Activated naive CD8-positive, alpha-beta T cell (primary cell): Measurements from ENCODE around the gene PISD.

Experiments
- H3K27ac Mint-ChIP-seq: one replicate; pipeline ENCODE4 v1.8.0; 2021; ENCODE audit warnings: mixed read lengths
- H3K27me3 Mint-ChIP-seq: one replicate; pipeline ENCODE4 v1.8.0; 2021; ENCODE audit warnings: mixed read lengths
- H3K36me3 Mint-ChIP-seq: one replicate; pipeline ENCODE4 v1.8.0; 2021; ENCODE audit warnings: mixed read lengths
- H3K4me1 Mint-ChIP-seq: one replicate; pipeline ENCODE4 v1.8.0; 2021; ENCODE audit warnings: low read depth, mixed read lengths
- H3K4me3 Mint-ChIP-seq: one replicate; pipeline ENCODE4 v1.8.0; 2021; ENCODE audit warnings: mild to moderate bottlenecking, mixed read lengths
- H3K9me3 Mint-ChIP-seq: one replicate; pipeline ENCODE4 v1.8.0; 2021; ENCODE audit warnings: low read depth, mixed read lengths

The PISD gene

DNA sequence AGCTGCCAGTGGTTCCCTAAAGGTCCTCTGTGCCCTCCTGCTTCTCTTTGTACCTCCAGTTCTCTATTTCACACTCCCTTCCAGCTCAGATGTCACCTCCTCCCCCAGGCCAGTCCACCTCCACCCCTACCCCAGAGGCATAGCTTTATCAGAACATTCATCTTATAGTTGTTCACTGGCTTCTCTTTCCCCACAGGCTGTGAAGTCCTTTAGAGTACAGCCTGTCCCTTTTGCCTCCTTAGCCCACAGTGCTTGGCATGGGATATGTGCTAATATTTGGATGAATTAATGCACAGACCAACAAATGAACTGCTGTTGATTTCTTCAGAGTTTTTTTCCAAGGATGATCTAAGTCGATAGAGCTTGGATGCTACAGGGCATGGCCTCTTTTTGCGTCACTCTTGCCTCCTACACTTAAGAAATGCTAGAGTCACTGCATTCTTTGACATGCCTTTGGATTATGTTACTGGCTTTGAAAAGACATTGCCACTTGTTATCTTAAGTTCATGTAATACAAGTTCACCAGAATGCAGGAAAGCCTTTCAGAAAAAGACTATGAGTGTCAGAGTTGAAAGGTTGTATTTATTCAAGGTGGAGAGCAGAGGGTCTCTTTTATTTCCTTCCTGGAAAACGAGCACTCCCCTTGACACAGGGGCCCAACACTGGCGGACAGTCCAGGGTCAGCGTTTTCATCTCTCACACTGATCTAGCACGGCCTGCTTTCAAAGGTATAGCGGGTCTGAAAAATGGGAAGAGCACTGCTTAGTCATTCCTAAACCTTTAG lies 75.7 kb downstream of the PISD start:
- Mint-ChIP-seq H3K27me3 (no peaks in the 10 kb centered on the region), H3K36me3 (peaks cover 18% of the 10 kb centered on the region), H3K9me3 (no peaks in the 10 kb centered on the region), H3K27ac (peak overlapping the region; percentile 76), H3K4me3 (peak overlapping the region; percentile 32), H3K4me1 (peaks cover 38% of the 10 kb centered on the region)

DNA sequence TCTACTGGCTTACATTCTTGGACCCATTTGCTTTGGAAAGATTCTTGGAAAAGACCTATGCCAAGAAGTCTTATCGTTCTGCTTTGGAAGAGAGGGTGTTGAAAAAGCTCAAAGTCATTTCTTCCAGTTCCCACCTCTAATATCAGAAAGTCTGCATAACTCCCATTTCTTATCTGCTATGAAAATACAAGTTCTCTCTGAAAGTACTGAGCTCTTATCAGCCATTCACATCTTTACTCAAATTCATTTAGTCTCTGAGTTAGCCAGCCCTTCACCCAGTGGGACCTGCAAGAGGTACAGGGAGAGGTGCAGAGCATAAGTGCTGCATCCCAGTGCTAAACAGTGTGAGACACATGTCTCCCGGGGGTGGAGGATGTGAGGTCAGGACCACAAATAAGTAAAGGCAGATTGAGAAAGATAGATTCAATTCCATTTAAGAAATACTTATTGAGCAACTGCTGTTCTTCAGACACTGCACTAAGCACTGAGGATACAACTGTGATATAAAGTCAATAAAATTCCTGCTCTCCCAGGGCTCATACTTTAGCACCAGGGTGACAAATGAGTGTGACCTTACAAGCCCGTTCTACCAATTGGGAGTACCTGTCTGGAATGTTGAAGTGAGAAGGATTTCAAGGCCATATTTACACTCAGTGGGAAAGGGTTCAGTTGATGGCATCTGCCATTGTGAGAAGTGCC lies 76.7 kb downstream of the PISD start:
- H3K27me3 Mint-ChIP-seq: no peaks in the 10 kb centered on the region
- no peaks in the 10 kb centered on the region for H3K9me3 Mint-ChIP-seq
- H3K4me3 Mint-ChIP-seq: peak overlapping the region; percentile 58
- peaks cover 38% of the 10 kb centered on the region for H3K4me1 Mint-ChIP-seq
- peak overlapping the region; percentile 76 for H3K27ac Mint-ChIP-seq
- peaks cover 18% of the 10 kb centered on the region for H3K36me3 Mint-ChIP-seq

DNA sequence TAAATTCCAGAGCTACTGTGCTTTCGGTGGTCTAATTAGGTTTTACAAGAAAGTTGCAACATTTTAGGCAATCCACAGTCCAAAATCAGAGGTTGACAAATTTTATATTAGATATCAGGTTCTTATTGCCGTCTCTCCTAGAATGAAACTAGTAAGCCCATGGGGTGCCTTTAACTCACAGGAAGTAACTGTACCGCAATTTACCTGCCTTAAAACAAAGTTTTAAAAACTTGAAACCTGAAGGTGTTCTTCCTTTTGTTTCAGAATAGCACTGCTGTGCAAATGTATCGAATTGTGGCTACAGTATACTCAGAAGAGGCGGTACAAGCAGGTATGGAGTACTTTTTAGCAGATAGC lies 77.2 kb downstream of the PISD start:
- Mint-ChIP-seq H3K27me3 (no peaks in the 10 kb centered on the region), H3K27ac (no peak overlapping the region), H3K36me3 (peaks cover 18% of the 10 kb centered on the region), H3K4me3 (no peak overlapping the region), H3K9me3 (no peaks in the 10 kb centered on the region), H3K4me1 (peaks cover 38% of the 10 kb centered on the region)

DNA sequence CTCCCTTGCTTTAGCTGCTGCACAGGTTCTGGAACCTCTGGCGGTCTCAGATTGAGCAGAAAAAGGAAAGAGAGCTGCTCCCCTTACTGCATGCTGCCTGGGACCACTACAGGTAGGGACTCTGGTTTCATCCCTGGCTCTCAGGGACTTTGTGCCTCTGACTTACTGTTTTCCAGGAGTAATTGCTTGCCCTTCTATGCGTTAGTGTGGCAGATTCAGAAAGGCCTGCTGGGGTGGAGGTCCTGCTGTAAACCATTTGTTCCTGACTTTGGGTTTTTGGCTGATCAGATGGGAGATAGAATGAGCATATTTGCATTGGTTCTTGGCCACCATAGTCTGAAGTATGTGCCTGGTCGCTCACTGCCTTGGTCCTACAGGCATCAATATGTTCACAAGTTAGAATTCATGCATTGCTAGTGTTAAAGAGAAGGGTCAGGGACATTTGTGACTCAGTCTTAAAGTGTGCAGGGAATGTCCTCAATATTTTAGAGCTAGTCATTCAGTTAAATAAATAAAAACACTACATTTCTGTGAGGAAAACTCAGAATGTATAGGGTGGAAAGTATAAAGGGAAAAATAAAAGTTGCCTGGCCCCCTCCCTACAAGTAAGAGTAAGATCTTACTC lies 78.0 kb downstream of the PISD start:
- Mint-ChIP-seq H3K9me3 (no peaks in the 10 kb centered on the region), H3K4me1 (peaks cover 38% of the 10 kb centered on the region), H3K27ac (no peak overlapping the region), H3K36me3 (peaks cover 17% of the 10 kb centered on the region), H3K4me3 (no peak overlapping the region), H3K27me3 (no peaks in the 10 kb centered on the region)

DNA sequence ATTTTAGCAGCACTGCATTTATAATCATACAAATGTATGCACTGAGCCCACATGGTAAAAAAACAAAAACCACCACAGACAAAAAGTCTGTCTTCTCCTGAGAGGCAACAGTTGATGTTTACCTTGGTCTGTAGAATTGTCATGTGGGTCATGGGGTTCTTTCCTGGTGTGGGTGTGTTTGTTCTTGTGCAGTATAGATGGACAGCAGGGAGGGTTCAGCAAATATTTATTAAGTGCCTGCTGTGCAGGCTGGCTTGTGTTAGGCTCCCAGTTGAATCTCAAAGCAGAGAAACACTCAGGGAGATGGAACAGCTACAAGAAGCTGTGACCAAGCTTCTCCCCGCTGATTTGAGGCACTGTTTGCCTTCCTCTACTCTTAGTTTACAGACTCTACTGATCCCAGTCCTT lies 82.2 kb downstream of the PISD start:
- Mint-ChIP-seq H3K27me3 (no peaks in the 10 kb centered on the region), H3K36me3 (peaks cover 12% of the 10 kb centered on the region), H3K4me3 (no peak overlapping the region), H3K27ac (peak overlapping the region; percentile 68), H3K4me1 (peaks cover 25% of the 10 kb centered on the region), H3K9me3 (no peaks in the 10 kb centered on the region)

DNA sequence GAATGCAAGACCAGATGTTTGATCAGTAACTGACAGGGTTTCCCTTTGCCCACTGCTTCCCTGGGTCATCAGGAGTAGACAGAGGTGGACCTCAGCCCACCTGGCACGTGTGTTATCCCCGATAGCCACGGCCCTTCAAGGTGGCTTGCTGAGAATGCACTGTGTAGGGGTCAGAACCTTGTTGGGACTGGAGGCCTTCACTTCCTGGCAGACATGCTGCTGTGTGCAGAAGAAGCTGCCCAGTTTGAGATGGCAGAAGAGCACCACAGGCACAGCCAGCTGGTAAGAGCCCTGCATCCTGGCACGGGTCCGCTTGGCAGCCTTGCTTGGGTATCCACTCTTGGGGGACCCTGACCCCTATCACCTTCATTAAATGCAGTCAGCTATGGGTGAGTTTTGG lies 83.8 kb downstream of the PISD start:
- Mint-ChIP-seq H3K4me3 (no peak overlapping the region), H3K36me3 (peaks cover 7% of the 10 kb centered on the region), H3K27ac (no peak overlapping the region), H3K9me3 (no peaks in the 10 kb centered on the region), H3K4me1 (peaks cover 11% of the 10 kb centered on the region), H3K27me3 (no peaks in the 10 kb centered on the region)

DNA sequence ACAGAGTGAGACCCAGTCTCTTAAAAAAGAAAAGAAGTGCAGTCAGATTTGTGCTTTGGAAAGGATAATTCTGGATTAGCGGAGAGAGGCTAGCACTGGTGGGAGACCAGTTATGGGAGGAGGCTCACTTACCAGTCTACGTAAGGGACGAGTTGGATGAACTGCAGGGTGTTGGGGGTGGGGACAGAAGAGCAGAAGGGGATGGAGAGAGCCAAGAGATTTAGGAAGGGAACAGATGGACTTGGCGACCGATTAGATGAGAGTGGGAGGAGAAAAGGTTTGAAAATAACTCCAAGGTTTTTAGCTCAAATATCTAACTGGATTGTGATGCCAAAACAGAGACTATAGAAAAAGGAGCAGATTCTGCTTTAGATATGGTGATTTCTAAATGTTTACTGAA lies 84.3 kb downstream of the PISD start:
- no peaks in the 10 kb centered on the region for H3K9me3 Mint-ChIP-seq
- peaks cover 11% of the 10 kb centered on the region for H3K4me1 Mint-ChIP-seq
- peak overlapping the region; percentile 61 for H3K27ac Mint-ChIP-seq
- H3K27me3 Mint-ChIP-seq: no peaks in the 10 kb centered on the region
- peaks cover 7% of the 10 kb centered on the region for H3K36me3 Mint-ChIP-seq
- no peak overlapping the region for H3K4me3 Mint-ChIP-seq

DNA sequence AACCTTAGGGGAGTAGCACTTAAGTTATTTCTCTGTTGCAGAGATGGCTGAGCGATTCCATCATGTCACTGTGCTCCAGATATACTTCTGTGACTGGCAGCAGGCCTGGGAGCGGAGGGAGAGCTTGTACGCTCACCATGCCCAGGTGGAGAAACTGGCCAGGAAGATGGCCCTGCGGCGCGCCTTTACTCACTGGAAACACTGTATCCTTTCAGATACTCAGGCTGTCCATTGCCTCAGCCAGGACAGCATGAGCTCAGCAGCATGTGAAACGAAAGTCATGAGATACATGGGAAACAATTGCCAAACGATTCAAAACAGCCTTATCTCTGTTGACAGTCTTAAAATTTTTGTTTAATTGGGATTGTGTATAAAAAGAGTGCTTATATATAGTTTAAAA lies 86.8 kb downstream of the PISD start:
- Mint-ChIP-seq H3K4me3 (no peak overlapping the region), H3K9me3 (no peaks in the 10 kb centered on the region), H3K27ac (no peak overlapping the region), H3K4me1 (peaks cover 2% of the 10 kb centered on the region), H3K36me3 (peaks cover 14% of the 10 kb centered on the region), H3K27me3 (no peaks in the 10 kb centered on the region)

DNA sequence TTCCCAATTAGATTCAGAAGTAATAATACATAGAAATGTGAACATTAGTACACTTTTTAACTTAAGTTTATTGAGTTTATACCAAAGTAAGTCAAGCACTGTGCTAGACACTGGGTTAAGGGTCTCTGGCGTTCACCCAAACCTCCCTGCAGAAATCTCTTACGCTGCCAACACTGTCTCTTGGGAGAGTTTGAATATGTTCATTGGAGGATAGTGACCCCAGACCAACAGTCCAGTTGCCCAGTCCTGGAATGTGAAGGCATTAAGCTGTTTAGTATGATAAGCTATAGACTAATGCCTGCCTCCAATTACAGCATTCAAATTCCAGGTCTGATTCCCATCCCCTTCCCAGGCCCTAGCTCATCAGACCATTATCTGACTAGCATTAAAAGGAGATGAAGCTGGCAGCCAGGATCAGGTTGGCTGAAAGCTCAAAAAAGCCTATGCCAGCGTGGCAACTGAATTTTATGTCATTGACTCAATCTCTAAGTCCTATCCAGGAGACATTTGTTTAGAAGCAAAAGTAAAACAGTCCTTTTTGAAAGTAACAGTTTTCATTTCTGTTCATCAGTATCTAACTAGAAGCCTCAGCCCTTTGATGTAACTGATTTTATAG lies 87.9 kb downstream of the PISD start:
- Mint-ChIP-seq H3K4me1 (peaks cover 4% of the 10 kb centered on the region), H3K9me3 (no peaks in the 10 kb centered on the region), H3K36me3 (peaks cover 16% of the 10 kb centered on the region)

DNA sequence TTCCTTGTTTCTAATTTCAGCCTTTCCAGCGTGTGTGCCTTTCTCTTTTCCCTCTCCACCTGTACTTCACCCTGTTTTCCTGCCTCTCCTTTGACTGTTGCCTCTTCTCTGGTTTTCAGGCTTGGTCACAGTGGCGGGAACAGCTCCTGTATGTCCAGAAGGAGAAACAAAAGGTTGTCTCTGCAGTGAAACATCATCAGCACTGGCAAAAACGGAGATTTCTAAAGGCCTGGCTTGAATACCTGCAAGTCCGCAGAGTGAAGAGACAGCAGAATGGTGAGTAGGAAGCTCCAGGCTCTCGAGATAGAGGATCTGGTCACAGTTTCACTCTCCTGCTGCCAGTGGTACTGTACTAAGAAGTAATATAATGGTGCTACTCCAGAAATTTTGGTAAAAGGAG lies 89.1 kb downstream of the PISD start:
- no peaks in the 10 kb centered on the region for H3K27me3 Mint-ChIP-seq
- no peaks in the 10 kb centered on the region for H3K9me3 Mint-ChIP-seq
- no peak overlapping the region for H3K27ac Mint-ChIP-seq

More for the DNA sequence above, 87.9 kb downstream of the PISD start:
- H3K4me3 Mint-ChIP-seq: no peak overlapping the region
- no peaks in the 10 kb centered on the region for H3K27me3 Mint-ChIP-seq
- H3K27ac Mint-ChIP-seq: no peak overlapping the region

DNA sequence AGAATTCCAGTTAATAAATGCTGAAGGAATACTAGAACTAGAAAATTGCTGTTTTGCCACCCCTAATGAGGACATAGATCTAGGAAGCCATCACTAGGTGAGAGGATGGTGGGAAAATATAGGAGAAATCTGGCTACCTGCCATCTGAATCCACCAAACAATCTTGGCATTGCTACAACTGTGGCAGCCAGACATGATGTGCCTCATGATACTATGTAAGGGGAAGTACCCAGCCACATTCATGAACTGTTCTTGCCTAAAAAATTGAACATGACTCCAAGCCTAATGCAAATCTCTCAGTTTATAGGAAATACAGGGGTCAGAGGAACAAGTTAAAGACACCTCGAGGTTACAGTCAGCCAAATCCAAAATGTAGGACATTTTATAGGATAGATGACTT lies 92.9 kb downstream of the PISD start:
- peaks cover 13% of the 10 kb centered on the region for H3K36me3 Mint-ChIP-seq
- no peaks in the 10 kb centered on the region for H3K27me3 Mint-ChIP-seq
- H3K27ac Mint-ChIP-seq: peak overlapping the region; percentile 68
- peaks cover 2% of the 10 kb centered on the region for H3K4me1 Mint-ChIP-seq
- no peak overlapping the region for H3K4me3 Mint-ChIP-seq
- H3K9me3 Mint-ChIP-seq: no peaks in the 10 kb centered on the region

More for the DNA sequence above, 89.1 kb downstream of the PISD start:
- Mint-ChIP-seq H3K4me3 (no peak overlapping the region), H3K4me1 (peaks cover 4% of the 10 kb centered on the region), H3K36me3 (peaks cover 16% of the 10 kb centered on the region)
